GM21360 (cell line): ENCODE results near the gene MANEAL.

Experiments used
- ATAC-seq: cut with Tn5 transposase; IDR thresholded peaks from one replicate; pipeline ENCODE4 v1.9.1; 2021; ENCODE audit warnings: mild to moderate bottlenecking, moderate library complexity; ENCODE audit not compliant: unreplicated experiment

Gene MANEAL

DNA sequence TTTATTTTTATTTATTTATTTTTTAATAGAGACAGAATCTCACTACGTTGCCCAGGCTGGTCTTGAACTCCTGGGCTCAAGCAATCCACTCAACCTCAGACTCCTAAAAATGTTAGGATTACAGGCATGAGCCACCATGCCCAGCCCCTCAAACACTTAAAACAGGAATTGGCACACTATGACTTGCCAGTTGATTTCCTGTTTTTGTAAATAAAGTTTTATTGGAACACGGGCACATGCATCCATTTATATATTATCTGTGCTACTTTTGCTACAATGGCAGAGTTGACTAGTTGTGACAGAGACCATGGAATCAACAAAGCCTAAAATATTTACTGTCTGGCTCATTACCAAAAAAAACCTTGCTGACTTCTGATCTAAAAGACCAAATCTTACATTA lies 30.4 kb downstream of the MANEAL start:
- no peak for ATAC-seq

DNA sequence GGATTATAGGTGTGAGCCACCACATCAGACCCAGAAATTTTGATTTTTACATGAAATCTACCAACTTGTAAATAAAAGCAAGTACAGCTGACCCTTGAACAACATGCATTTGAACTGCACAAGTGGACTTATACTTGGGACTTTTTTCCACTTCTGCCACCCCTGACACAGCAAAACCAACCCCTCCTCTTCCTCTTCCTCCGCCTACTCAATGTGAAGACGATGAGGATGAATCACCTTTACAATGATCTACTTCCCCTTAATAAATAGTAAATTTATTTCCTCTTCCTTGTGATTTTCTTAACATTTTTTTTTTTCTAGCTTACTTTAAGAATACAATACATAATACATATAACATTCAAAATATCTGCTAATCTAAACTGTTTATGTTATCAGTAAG lies 31.9 kb downstream of the MANEAL start:
- ATAC-seq = no peak

DNA sequence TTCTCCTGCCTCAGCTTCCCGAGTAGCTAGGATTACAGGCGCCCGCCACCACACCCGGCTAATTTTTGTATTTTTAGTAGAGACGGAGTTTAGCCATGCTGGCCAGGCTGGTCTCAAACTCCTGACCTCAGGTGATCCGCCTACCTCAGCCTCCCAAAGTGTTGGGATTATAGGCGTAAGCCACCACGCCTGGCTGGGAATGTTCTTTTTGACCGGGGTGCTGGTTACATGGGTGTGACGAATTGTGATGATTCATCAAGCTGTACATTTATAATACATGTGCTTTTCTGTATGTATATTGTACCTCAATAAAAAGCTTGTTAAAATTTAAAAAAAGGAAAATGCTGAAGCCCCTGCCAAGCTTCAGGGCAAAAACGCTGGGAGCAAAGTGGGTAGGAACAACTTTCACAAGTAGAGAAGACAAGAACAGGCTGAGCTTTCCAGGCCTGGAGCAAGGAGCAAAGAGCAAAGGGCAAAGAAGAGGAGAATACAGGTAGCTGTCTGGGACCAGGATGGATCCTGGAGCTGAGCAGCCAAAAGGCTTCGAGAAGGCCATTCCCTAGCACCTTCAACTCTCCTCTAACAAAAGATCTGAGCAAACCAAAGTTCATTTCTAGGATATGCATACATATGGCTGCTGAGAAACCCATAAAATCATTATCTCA lies 34.9 kb downstream of the MANEAL start:
- no peak for ATAC-seq

DNA sequence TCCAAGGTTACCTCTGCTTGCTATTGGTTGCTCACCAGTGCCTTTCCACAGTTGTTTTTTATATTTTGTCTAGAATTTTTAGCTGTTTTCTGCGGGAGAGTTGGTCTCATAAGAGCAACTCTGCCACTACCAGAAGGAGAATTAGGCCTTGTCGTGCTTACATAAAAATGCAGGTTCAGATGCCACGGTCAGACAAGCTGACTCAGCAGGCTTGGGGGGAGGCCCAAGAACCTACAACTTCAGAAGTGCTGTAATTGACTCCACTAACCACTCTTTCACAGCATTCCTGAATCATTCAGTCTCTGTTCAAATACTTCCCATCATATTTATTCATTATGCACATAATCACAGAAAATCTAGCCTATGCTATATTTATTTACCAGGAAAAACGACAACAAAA lies 37.5 kb downstream of the MANEAL start:
- no peak for ATAC-seq

DNA sequence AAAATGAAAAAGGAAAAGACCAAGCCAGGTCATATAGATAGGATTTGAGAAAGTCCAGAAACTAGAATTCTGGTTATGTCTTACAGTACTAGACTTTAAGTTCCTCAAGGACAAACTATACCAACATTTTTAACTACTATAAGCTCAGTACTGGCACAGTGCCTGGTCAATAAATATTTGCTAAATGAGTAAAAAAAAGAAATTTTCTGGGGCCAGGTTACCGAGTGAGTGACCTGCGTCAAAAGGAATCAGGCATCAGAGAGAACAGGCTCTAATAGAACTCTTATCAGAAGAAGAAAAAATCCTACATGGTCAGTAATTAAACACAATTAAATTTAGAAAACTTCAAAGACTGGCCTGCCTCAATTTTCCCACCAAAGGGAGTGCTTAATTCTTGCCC lies 38.2 kb downstream of the MANEAL start:
- ATAC-seq = no peak

DNA sequence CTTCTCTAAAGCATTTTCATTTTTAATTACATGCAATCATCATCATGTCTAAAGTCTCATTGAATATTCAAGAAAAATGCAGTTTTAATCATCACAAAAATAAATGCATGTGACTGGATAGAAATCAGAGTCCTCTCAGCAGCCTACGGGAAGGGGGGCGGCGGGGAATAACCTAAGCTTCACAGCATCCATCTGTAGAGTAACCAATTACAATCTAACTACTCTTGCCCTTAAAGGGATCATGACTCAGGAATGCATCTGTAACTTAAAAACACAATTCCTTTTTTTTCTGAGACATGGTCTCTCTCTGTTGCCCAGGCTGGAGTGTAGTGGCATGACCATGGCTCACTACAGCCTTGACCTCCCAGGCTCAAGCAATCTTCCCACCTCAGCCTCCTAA lies 43.1 kb downstream of the MANEAL start:
- no peak for ATAC-seq

DNA sequence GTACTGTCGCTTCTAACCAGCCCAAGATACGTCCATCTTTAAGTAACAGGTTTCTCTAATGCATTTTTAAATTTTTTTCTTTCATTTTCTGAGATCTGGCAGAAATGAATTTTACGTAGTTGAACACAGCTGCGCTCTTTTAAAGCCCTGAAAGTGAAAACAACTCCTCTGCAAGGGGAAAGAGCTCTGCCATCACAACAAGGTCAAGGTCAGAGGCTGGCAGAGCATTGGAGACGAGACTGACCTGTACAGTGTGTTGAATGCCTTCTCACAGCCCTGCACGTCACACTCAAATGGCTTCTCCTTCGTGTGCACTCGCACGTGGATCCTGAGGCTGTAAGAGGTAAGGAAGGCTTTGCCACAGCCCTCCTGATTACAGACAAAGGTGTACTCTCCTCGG lies 46.0 kb downstream of the MANEAL start:
- ATAC-seq = no peak

DNA sequence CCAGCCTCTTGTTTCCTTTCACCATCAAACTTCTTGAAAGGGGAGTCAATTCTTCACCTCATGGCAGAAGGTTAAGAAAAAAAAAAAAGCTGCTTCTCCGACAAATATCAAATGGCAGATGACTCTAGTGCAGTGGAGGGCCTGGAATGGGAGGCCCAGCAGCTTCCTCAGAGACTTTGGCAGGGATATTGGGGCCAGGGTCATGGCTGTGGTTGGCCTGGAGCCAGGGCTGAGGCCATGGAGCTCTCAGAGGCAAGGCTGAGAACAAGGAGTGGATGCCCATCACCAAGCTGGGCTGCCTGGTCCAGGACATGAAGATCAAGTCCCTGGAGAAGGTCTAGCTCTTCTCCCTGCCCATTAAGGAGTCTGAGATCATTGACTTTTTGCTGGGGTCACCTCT lies 47.1 kb downstream of the MANEAL start:
- ATAC-seq = no peak

DNA sequence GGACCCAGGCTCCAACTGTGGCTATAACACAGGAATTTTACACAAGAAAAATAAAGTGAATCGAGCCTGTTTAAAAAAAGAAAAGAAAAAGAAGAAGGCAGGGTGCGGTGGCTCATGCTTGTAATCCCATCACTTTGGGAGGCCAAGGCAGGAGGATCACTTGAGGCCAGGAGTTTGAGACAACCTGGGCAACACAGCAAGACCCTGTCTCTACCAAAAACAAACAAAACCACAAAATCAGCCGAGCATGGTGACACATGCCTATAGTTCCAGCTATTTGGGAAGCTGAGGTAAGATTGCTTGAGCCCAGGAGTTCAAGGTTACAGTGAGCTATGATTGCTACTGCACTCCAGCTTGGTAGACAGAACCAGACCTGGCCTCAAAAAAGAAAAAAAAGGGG lies 48.0 kb downstream of the MANEAL start:
- no peak for ATAC-seq

DNA sequence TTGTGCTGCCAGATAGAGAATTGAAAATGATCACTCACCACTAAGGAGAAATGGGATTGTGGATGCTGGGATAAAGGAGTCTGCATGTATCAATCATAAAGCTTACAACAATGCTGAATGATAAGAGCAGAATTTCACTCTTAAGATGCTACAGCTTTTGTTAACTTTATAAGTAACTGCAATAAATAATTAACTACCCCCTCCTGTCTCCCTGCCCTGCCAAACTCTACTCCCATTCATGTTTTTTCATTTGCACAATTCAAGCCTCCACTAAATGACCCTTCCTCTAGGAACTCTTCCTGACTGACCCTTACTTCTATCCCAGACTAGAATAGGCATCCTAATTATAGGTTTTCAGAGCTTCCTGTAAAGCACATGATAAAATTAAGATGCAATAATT lies 50.9 kb downstream of the MANEAL start:
- no peak for ATAC-seq

DNA sequence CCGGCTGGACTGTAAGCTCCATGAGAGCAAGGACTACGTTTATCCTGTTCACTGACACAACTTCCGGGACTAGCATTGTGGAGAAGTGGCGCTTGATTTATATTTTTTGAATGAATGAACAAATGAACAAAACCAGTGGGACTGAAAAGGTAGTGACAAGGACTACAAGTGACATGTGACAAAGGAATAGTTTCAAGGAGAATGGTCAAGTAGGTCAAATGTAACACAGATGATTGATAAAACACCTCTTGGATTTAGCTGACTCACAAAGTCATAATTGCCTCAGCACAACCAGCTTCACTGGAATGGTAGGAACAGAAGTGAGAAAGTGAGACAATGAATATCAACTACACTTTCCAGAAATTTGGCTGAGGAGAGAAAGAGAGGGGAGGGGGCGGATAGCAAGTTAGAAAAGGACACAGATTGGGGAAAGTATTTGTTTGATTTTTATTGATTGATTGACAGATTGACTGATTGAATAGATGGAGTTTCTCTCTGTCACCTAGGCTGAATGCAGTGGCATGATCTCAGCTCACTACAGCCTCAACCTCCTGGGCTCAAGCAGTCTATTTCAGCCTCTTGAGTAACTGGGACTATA lies 51.5 kb downstream of the MANEAL start:
- no peak for ATAC-seq

DNA sequence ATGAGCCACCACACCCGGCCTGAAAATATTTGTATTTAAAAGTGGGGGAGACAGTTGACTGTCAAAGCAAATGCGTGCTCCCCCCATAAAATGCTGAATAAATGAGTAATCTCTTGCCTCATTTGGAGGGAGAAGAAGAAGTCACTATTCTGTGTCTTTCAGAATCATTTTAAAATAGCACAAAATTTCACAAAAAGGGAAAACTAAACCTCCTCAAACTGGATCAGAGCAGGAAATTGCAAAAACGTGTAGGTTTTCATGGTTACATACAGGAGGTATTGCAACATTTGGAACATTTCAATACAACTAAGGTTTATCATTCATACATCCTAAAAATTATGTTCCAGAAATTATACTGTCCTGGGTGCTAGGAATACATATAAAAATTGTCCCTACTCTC lies 52.1 kb downstream of the MANEAL start:
- no peak for ATAC-seq

DNA sequence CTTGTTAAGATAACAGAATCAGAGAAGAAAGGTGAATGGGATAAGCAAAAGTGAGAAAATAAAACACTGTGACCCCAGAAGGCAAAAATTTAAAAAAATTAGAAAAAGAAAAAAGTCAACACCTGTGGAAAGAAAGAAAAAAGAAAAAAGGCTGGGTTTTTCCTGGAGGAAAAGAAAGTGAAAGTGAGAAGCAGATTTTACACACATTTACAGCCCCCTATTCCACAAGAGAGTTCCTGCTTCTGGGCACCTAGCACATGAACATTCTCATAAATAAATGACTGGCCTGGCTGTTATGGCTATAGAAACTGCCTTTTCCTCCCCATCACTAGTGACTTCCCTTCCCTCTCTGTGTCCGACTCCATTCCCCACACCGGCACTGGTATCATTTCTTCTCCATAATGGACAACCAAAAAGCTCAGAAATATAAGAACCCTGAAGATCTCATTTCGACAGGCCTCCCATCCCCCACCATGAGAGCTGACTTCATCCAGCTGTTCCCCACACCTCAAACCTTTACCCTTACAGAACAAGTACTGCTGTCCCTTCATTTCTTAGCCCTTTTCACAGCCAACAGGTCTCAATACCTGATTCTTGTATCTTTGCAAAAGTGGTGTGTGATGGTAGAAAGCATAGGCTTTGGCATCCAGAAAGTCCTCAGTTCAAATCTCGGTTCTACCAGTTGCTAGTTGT lies 53.1 kb downstream of the MANEAL start:
- ATAC-seq = no peak

DNA sequence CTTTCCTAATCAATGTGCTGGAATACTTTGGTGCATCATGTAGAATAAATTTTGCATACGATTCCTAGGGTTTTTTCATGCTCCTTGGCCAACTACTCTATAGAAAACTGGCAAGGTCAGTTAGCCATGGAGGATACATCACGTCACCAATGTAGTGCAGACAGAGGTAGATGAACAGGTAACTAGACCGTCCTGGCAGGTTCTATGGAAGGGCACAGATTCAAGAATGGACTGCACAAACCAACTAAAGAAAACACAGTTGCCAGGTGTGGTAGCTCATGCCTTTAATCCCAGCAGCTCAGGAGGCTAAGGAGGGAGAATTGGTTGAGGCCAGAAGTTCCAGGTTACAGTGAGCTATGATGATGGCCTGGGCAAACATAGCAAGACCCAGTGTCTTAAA lies 55.8 kb downstream of the MANEAL start:
- no peak for ATAC-seq

DNA sequence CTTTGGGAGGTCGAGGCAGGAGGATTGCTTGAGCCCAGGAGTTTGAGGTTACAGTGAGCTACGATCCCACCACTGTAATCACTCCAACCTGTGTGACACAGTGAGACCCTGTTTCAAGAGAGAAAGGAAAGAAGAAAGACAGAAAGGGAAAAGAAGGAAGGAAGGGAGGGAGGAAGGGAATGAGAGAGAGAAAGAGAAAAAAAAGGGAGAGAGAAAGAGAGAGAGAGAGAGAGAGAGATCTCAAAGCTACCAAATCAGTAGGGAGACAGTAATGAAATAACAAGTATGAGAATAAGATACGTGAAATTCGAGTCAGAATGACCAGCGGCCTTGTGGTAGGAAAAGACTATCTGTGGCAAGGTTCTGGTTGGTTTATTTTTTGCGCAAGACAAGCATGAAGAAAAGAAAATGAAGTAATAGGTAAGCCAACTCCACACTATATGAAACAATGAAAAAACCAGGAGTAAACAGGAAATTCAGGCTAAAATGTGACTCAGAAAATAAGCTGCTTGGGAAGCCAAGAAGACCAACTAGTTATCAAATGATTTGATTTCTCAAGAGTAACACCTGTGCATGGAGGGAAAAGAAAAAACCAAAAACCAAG lies 56.8 kb downstream of the MANEAL start:
- ATAC-seq = no peak
